Activated T-cell treated with anti-CD3 and anti-CD28 coated beads, Interleukin-2, amount 50 U/mL, for 24 hours (primary cell): ENCODE results near the gene ATPAF1.

ENCODE experiments used
- DNase-seq: peaks from one replicate; pipeline ENCODE4 v3.0.0-alpha.2; 2020
- H3K27ac Mint-ChIP-seq: 2 replicates; pipeline ENCODE4 v1.8.0; 2020; ENCODE audit warnings: mild to moderate bottlenecking, mixed read lengths
- H3K27me3 Mint-ChIP-seq: 2 replicates; pipeline ENCODE4 v1.8.0; 2020; ENCODE audit warnings: mixed read lengths
- H3K36me3 Mint-ChIP-seq: 2 replicates; pipeline ENCODE4 v1.8.0; 2020; ENCODE audit warnings: low read depth, mixed read lengths
- H3K4me1 Mint-ChIP-seq: 2 replicates; pipeline ENCODE4 v1.8.0; 2020; ENCODE audit warnings: low read depth, mixed read lengths
- H3K4me3 Mint-ChIP-seq: 2 replicates; pipeline ENCODE4 v1.8.0; 2020; ENCODE audit warnings: mild to moderate bottlenecking, moderate library complexity, mixed read lengths
- H3K9me3 Mint-ChIP-seq: 2 replicates; pipeline ENCODE4 v1.8.0; 2020; ENCODE audit warnings: mixed read lengths

ATPAF1 gene

GRCh38 chr1:46618754-46619415 lies 49.3 kb downstream of the ATPAF1 start:
- no peak for DNase-seq
- no peaks in the 10 kb centered on the region for H3K9me3 Mint-ChIP-seq
- no peaks in the 10 kb centered on the region for H3K27me3 Mint-ChIP-seq
- peaks cover 4% of the 10 kb centered on the region for H3K36me3 Mint-ChIP-seq
- no peak overlapping the region for H3K27ac Mint-ChIP-seq
- peaks cover 38% of the 10 kb centered on the region for H3K4me1 Mint-ChIP-seq
- no peak overlapping the region for H3K4me3 Mint-ChIP-seq

- peaks cover 10% of the 10 kb centered on the region for H3K36me3 Mint-ChIP-seq
- H3K4me3 Mint-ChIP-seq: peak overlapping the region; percentile 86
- no peaks in the 10 kb centered on the region for H3K27me3 Mint-ChIP-seq
- H3K27ac Mint-ChIP-seq: peak overlapping the region; percentile 93
- H3K4me1 Mint-ChIP-seq: peaks cover 49% of the 10 kb centered on the region
- H3K9me3 Mint-ChIP-seq: no peaks in the 10 kb centered on the region
- no peak for DNase-seq
Measured at GRCh38 chr1:46617833-46618232, 50.3 kb downstream of the ATPAF1 start.

- Mint-ChIP-seq H3K36me3 (peaks cover 12% of the 10 kb centered on the region), H3K4me1 (peaks cover 51% of the 10 kb centered on the region), H3K27ac (peak overlapping the region; percentile 93), H3K27me3 (no peaks in the 10 kb centered on the region), H3K4me3 (peak overlapping the region; percentile 86), H3K9me3 (no peaks in the 10 kb centered on the region)
- no peak for DNase-seq
Measured at GRCh38 chr1:46617108-46617800, 50.9 kb downstream of the ATPAF1 start.

GRCh38 chr1:46616277-46617107 lies 51.7 kb downstream of the ATPAF1 start, which contains the start of gene MOB3C:
Gene MOB3C, minus strand, starts transcription at chr1:46616811. Its CDS starts 3,490 bp downstream, at chr1:46613321.
- Mint-ChIP-seq H3K9me3 (no peaks in the 10 kb centered on the region), H3K36me3 (peaks cover 17% of the 10 kb centered on the region), H3K4me1 (peaks cover 54% of the 10 kb centered on the region), H3K27me3 (no peaks in the 10 kb centered on the region), H3K27ac (peak within 1 kb of the TSS; percentile 94), H3K4me3 (peak within 1 kb of the TSS; percentile 86)
- DNase-seq: peak; percentile 80

GRCh38 chr1:46615735-46616134 lies 52.4 kb downstream of the ATPAF1 start:
- H3K9me3 Mint-ChIP-seq: no peaks in the 10 kb centered on the region
- peak overlapping the region; percentile 94 for H3K27ac Mint-ChIP-seq
- H3K36me3 Mint-ChIP-seq: peaks cover 23% of the 10 kb centered on the region
- H3K4me1 Mint-ChIP-seq: peaks cover 58% of the 10 kb centered on the region
- peak; percentile 48 for DNase-seq
- peak overlapping the region; percentile 86 for H3K4me3 Mint-ChIP-seq
- no peaks in the 10 kb centered on the region for H3K27me3 Mint-ChIP-seq

- Mint-ChIP-seq H3K27me3 (no peaks in the 10 kb centered on the region), H3K27ac (peak overlapping the region; percentile 94), H3K9me3 (no peaks in the 10 kb centered on the region), H3K36me3 (peaks cover 27% of the 10 kb centered on the region), H3K4me1 (peaks cover 58% of the 10 kb centered on the region), H3K4me3 (peak overlapping the region; percentile 86)
- DNase-seq: no peak
Measured at GRCh38 chr1:46615088-46615487, 53.1 kb downstream of the ATPAF1 start.

- DNase-seq: no peak
- Mint-ChIP-seq H3K27me3 (no peaks in the 10 kb centered on the region), H3K9me3 (no peaks in the 10 kb centered on the region), H3K27ac (peak overlapping the region; percentile 59), H3K4me3 (peak overlapping the region; percentile 86), H3K4me1 (peaks cover 58% of the 10 kb centered on the region), H3K36me3 (peaks cover 32% of the 10 kb centered on the region)
Measured at GRCh38 chr1:46614604-46614984, 53.6 kb downstream of the ATPAF1 start.

- peak overlapping the region; percentile 29 for H3K4me3 Mint-ChIP-seq
- H3K27ac Mint-ChIP-seq: peak overlapping the region; percentile 59
- peaks cover 57% of the 10 kb centered on the region for H3K4me1 Mint-ChIP-seq
- no peaks in the 10 kb centered on the region for H3K9me3 Mint-ChIP-seq
- DNase-seq: no peak
- H3K27me3 Mint-ChIP-seq: no peaks in the 10 kb centered on the region
- H3K36me3 Mint-ChIP-seq: peaks cover 39% of the 10 kb centered on the region
Measured at GRCh38 chr1:46613661-46614603, 54.2 kb downstream of the ATPAF1 start.

- H3K9me3 Mint-ChIP-seq: no peaks in the 10 kb centered on the region
- no peak overlapping the region for H3K27ac Mint-ChIP-seq
- H3K36me3 Mint-ChIP-seq: peaks cover 47% of the 10 kb centered on the region
- H3K4me1 Mint-ChIP-seq: peaks cover 56% of the 10 kb centered on the region
- H3K27me3 Mint-ChIP-seq: no peaks in the 10 kb centered on the region
- no peak overlapping the region for H3K4me3 Mint-ChIP-seq
- no peak for DNase-seq
Measured at GRCh38 chr1:46612937-46613660, 55.1 kb downstream of the ATPAF1 start.

- no peaks in the 10 kb centered on the region for H3K9me3 Mint-ChIP-seq
- H3K27me3 Mint-ChIP-seq: no peaks in the 10 kb centered on the region
- DNase-seq: no peak
- H3K4me1 Mint-ChIP-seq: peaks cover 46% of the 10 kb centered on the region
- H3K27ac Mint-ChIP-seq: peak overlapping the region; percentile 63
- no peak overlapping the region for H3K4me3 Mint-ChIP-seq
- peaks cover 52% of the 10 kb centered on the region for H3K36me3 Mint-ChIP-seq
Measured at GRCh38 chr1:46611691-46612221, 56.4 kb downstream of the ATPAF1 start.

- DNase-seq: no peak
- no peaks in the 10 kb centered on the region for H3K9me3 Mint-ChIP-seq
- H3K4me3 Mint-ChIP-seq: no peak overlapping the region
- peaks cover 37% of the 10 kb centered on the region for H3K4me1 Mint-ChIP-seq
- H3K27ac Mint-ChIP-seq: no peak overlapping the region
- peaks cover 50% of the 10 kb centered on the region for H3K36me3 Mint-ChIP-seq
- no peaks in the 10 kb centered on the region for H3K27me3 Mint-ChIP-seq
Measured at GRCh38 chr1:46607345-46608130, 60.6 kb downstream of the ATPAF1 start.

GRCh38 chr1:46606255-46606965 lies 61.8 kb downstream of the ATPAF1 start:
- Mint-ChIP-seq H3K4me3 (no peak overlapping the region), H3K36me3 (peaks cover 44% of the 10 kb centered on the region), H3K27me3 (no peaks in the 10 kb centered on the region), H3K9me3 (no peaks in the 10 kb centered on the region), H3K4me1 (peaks cover 39% of the 10 kb centered on the region), H3K27ac (peak overlapping the region; percentile 37)
- DNase-seq: no peak
